ENCODE data around the gene CNOT1. TPM values are rescaled to one million over a fixed set of nuclear protein-coding genes. Genes with fewer than 3 reads are reported as not detected.

The CNOT1 gene
- total RNA-seq, 1 experiment from 2014 or later, result 230 TPM

GRCh38 chr16:58493756-58494431 is 135.7 kb downstream of the CNOT1 start (continued):
- TF ChIP-seq CBX3 (IDR thresholded peaks at IDR 0.05; ENCODE audit: low read depth) (no peak), CEBPB (IDR thresholded peaks at IDR 0.05; ENCODE audit: low read depth) (no peak), ZBTB33 (IDR thresholded peaks at IDR 0.05; ENCODE audit: extremely low read depth, insufficient replicate concordance, low read length) (no peak), SIN3A (IDR thresholded peaks at IDR 0.05; ENCODE audit: low read depth) (no peak), REST (IDR thresholded peaks at IDR 0.05; ENCODE audit: low read depth) (no peak), SRF (IDR thresholded peaks at IDR 0.05; ENCODE audit: low read depth) (no peak), MAX (IDR thresholded peaks at IDR 0.05) (no peak), EZH2 (IDR thresholded peaks at IDR 0.05) (no peak)

All from HCT116 (cell line).